Ovary (tissue), 9 donors: ENCODE results near the gene APBB1. TPM values are rescaled to one million over a fixed set of nuclear protein-coding genes. Genes with fewer than 3 reads are reported as not detected.
"Not testable (repeated sequence)": the region's sequence is repeated elsewhere in the genome, so short reads cannot be mapped to it uniquely, and the experiment has no call there.

Experiments used
- DNase-seq, 5 donors: peaks; one replicate each; pipeline ENCODE4 v3.0.0-alpha.2; 2019 to 2020
- H3K27ac ChIP-seq, 2 donors: fragments of 200-600 bp; one replicate each; pipeline versions ENCODE4 v1.5.1 to v1.8.0; 2019 to 2022
- H3K27me3 ChIP-seq: fragments of 200-600 bp; one replicate; pipeline ENCODE4 v1.8.0; 2022
- H3K36me3 ChIP-seq: fragments of 200-600 bp; sonication (generic); one replicate; pipeline ENCODE4 v1.5.1; 2019
- H3K4me1 ChIP-seq: one replicate; pipeline ENCODE4 v1.8.1; 2013; ENCODE audit warnings: mild to moderate bottlenecking, moderate library complexity; ENCODE audit not compliant: insufficient read depth
- H3K4me3 ChIP-seq: fragments of 200-600 bp; sonication (generic); one replicate; pipeline ENCODE4 v1.5.1; 2017
- H3K9me3 ChIP-seq, 2 donors: fragments of 200-600 bp in 1 of 2; sonication (generic) in 1 of 2; one replicate each; pipeline versions ENCODE4 v1.5.1 to v1.8.1; 2013 to 2019; ENCODE audit warnings: mild to moderate bottlenecking in 1 of 2, moderate library complexity in 1 of 2
- CTCF ChIP-seq, 3 donors: fragments of 450-650 bp in 2 of 3; fragments of 200-600 bp in 1 of 3; IDR thresholded peaks; one replicate each; pipeline versions ENCODE4 v1.5.1 to v1.8.0; 2016 to 2022; ENCODE audit warnings: antibody characterized with exemption in 3 of 3, mild to moderate bottlenecking in 1 of 3
- EP300 ChIP-seq: sonication (generic); formaldehyde crosslinking; IDR thresholded peaks from one replicate; pipeline ENCODE4 v1.6.1; 2017; ENCODE audit warnings: antibody characterized with exemption
- POLR2A ChIP-seq: fragments of 450-650 bp; IDR thresholded peaks from one replicate; pipeline ENCODE4 v1.6.1; 2017; ENCODE audit warnings: antibody characterized with exemption, mild to moderate bottlenecking, moderate library complexity
- WGBS, 3 donors: extraction: QIAGEN DNeasy Blood & Tissue Kit in 1 of 3; methylation state at CpG; one replicate each; pipeline versions ENCODE4 v1.1.5 to v1.1.7; 2013 to 2017; 5-methylcytosine and 5-hydroxymethylcytosine counted together
- intact Hi-C, 4 donors: fragments of 100-400 bp; cut with DNase I; formaldehyde crosslinking; loops; one replicate each; pipeline versions ENCODE4 v1.11.0 to v1.15.1; 2022 to 2023
- polyA plus RNA-seq, 2 donors: library from polyadenylated mRNA; stranded (reverse); fragments of 200-250 nt in 1 of 2; fragments of 350-450 nt in 1 of 2; fragmentation: Illumina TruSeq in 1 of 2; extraction: RNeasy Lipid Tissue Mini Kit (QIAGEN cat#74804) in 1 of 2; gene quantifications; one replicate each; pipeline ENCODE4 v1.2.3, GENCODE V29; 2013 to 2014
- total RNA-seq, 7 donors: library from RNA; depleted of rRNA in 2 of 7; stranded (reverse); fragments of >200 nt in 2 of 7; fragmentation: NEBNext Ultra II Directional in 3 of 7; extraction: Animal tissue kit (Norgen Biotek cat#: 25700) in 3 of 7; gene quantifications; one replicate each; pipeline versions ENCODE4 v1.1.0 to v1.2.4, GENCODE V29; 2016 to 2023
- donor health status: DM: no; HTN: no; CAD: no; lungs with moderate emphysema.
- donor health status: DM: no; HTN: no; CAD: no.
- donor health status: Bipolar disorder and iron deficiency.
- donor health status: DM: yes; HTN: yes; CAD: no.
- donor health status: DM: no; HTN: no; CAD: no.
- donor health status: DM: yes; HTN: yes; CAD: no.

APBB1 gene
- total and polyA plus RNA-seq, 9 donors = 34.1 to 90.9 (median 59.9) TPM

- Histone ChIP-seq H3K9me3 (no peaks in the 10 kb centered on the region), H3K36me3 (no peaks in the 10 kb centered on the region), H3K27ac (no peak overlapping the region), H3K4me3 (no peak overlapping the region), H3K27me3 (no peaks in the 10 kb centered on the region), H3K4me1 (peaks cover 10% of the 10 kb centered on the region)
- no peak for DNase-seq
- WGBS, 3 donors = 84 to 88% (median 84%) methylated on average over 16 of the region's 16 CpGs
- intact Hi-C loops = no loop called here
- TF ChIP-seq CTCF (IDR thresholded peaks at IDR 0.05) = no peak
- no peak for TF ChIP-seq POLR2A
- no peak for TF ChIP-seq EP300
Measured at GRCh38 chr11:6395470-6396060, 23.3 kb downstream of the APBB1 start.

GRCh38 chr11:6393989-6394670 lies 24.8 kb downstream of the APBB1 start:
- Histone ChIP-seq H3K27me3 (no peaks in the 10 kb centered on the region), H3K36me3 (no peaks in the 10 kb centered on the region), H3K4me1 (peaks cover 10% of the 10 kb centered on the region), H3K9me3 (no peaks in the 10 kb centered on the region), H3K4me3 (no peak overlapping the region), H3K27ac (no peak overlapping the region)
- TF ChIP-seq EP300 = no peak
- no peak for TF ChIP-seq POLR2A
- TF ChIP-seq CTCF (IDR thresholded peaks at IDR 0.05) = no peak
- intact Hi-C loops = no loop called here
- DNase-seq = no peak
- 78 to 89% (median 86%) methylated on average over 16 of the region's 16 CpGs for WGBS, 3 donors

- intact Hi-C loops, H3K36me3 ChIP-seq, H3K4me3 ChIP-seq, H3K4me1 ChIP-seq, H3K27ac ChIP-seq, DNase-seq, H3K9me3 ChIP-seq, H3K27me3 ChIP-seq: not testable (repeated sequence)
- WGBS, 3 donors = 91 to 97% (median 96%) methylated on average over 4 of the region's 4 CpGs
Measured at GRCh38 chr11:6392251-6392650, 26.6 kb downstream of the APBB1 start.

GRCh38 chr11:6391537-6392134 lies 27.3 kb downstream of the APBB1 start:
- 93 to 99% (median 98%) methylated on average over 13 to 18 of the region's 18 CpGs for WGBS, 3 donors
- Histone ChIP-seq H3K27ac (no peak overlapping the region), H3K4me3 (no peak overlapping the region), H3K36me3 (no peaks in the 10 kb centered on the region), H3K9me3 (no peaks in the 10 kb centered on the region), H3K4me1 (peaks cover 3% of the 10 kb centered on the region), H3K27me3 (no peaks in the 10 kb centered on the region)
- intact Hi-C loops = no loop called here
- TF ChIP-seq CTCF (IDR thresholded peaks at IDR 0.05) (no peak), EP300 (no peak), POLR2A (no peak)
- no peak for DNase-seq
